MM.1S (cell line): Measurements from ENCODE around the gene ALDH1B1.

Experiments used
- CTCF ChIP-seq: fragments of 300-600 bp; sonication (generic); IDR thresholded peaks from 2 replicates; pipeline ENCODE4 v1.5.1; 2016; ENCODE audit warnings: antibody characterized with exemption, low read length, mixed read lengths
- EZH2phosphoT487 ChIP-seq: fragments of 300-600 bp; sonication (generic); IDR thresholded peaks from 2 replicates; pipeline ENCODE4 v1.6.1; 2018; ENCODE audit warnings: antibody characterized with exemption, low read length

GRCh38 chr9:38434853-38435252, 42.4 kb downstream of the ALDH1B1 start:
- TF ChIP-seq EZH2phosphoT487 (no peak), CTCF (no peak)
